ENCODE results near the gene STUB1.

DNA sequence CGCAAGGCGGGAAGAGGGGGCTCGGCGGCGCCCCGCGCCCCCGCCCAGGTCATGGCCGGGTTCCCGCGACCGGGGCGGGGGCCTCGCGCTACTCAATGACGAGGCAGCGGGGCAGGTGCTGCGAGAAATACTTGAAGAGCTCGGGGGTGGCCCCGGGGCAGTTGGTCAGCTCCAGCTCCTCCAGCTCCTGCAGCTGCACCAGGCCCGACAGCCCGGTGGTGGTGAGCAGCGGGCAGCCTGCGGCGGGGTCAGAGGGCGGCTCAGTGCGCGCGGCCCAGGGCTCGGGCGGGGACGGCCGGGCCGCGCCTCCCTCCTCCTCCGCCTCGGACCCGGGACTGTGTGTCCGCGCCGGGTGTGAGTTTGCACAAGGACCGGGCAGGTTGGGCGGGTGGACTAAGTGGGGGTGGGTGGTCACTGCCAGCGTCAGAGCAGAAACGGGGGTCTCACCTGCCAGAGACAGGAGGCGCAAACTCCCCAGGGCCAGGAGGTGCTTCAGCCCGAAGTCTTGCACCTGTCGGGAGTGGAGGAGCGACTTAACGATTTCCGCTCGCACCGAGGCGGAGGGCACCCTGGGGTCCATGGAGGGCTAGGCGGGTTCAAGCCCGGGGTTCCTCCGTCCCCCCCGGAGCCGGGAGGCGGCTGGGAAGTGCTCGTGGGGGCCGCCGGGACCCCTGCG lies 14.1 kb downstream of the STUB1 start:
- TF ChIP-seq, protein P1, sequence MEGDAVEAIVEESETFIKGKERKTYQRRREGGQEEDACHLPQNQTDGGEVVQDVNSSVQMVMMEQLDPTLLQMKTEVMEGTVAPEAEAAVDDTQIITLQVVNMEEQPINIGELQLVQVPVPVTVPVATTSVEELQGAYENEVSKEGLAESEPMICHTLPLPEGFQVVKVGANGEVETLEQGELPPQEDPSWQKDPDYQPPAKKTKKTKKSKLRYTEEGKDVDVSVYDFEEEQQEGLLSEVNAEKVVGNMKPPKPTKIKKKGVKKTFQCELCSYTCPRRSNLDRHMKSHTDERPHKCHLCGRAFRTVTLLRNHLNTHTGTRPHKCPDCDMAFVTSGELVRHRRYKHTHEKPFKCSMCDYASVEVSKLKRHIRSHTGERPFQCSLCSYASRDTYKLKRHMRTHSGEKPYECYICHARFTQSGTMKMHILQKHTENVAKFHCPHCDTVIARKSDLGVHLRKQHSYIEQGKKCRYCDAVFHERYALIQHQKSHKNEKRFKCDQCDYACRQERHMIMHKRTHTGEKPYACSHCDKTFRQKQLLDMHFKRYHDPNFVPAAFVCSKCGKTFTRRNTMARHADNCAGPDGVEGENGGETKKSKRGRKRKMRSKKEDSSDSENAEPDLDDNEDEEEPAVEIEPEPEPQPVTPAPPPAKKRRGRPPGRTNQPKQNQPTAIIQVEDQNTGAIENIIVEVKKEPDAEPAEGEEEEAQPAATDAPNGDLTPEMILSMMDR (IDR thresholded peaks at IDR 0.05; ENCODE audit: low read length): no peak
- TF ChIP-seq EZH2 (IDR thresholded peaks at IDR 0.05; ENCODE audit: borderline replicate concordance, low read length): no peak

Data from OCI-LY1 (cell line).